Liver (tissue), 9 donors: ENCODE measurements around the gene MRRF. TPM values are rescaled to one million over a fixed set of nuclear protein-coding genes. Genes with fewer than 3 reads are reported as not detected.

Experiments
- DNase-seq: peaks from one replicate; pipeline ENCODE4 v3.0.0-alpha.2; 2017; ENCODE audit warnings: low spot score
- H3K27ac ChIP-seq, 2 donors: one replicate each; pipeline ENCODE4 v1.7.0; 2013; ENCODE audit warnings: inconsistent platforms in 2 of 2, low read length in 2 of 2, control low read depth in 1 of 2, low read depth in 1 of 2, mild to moderate bottlenecking in 1 of 2
- H3K27me3 ChIP-seq, 4 donors: one replicate each; pipeline versions ENCODE4 v1.6.1 to v1.7.0; 2013; ENCODE audit warnings: low read length in 3 of 4, inconsistent platforms in 1 of 4, mild to moderate bottlenecking in 1 of 4, moderate library complexity in 1 of 4; ENCODE audit not compliant: control insufficient read depth in 4 of 4, insufficient read depth in 4 of 4
- H3K36me3 ChIP-seq, 4 donors: one replicate each; pipeline versions ENCODE4 v1.6.1 to v1.7.0; 2013; ENCODE audit warnings: low read length in 3 of 4, mild to moderate bottlenecking in 3 of 4, low read depth in 1 of 4, moderate library complexity in 1 of 4; ENCODE audit not compliant: control insufficient read depth in 4 of 4, insufficient read depth in 3 of 4
- H3K4me1 ChIP-seq, 4 donors: one replicate each; pipeline versions ENCODE4 v1.6.1 to v1.7.0; 2013; ENCODE audit warnings: low read length in 3 of 4, mild to moderate bottlenecking in 3 of 4, moderate library complexity in 1 of 4; ENCODE audit not compliant: control insufficient read depth in 4 of 4, insufficient read depth in 4 of 4
- H3K4me3 ChIP-seq, 3 donors: one replicate each; pipeline versions ENCODE4 v1.6.1 to v1.7.0; 2013; ENCODE audit warnings: low read length in 3 of 3, control low read depth in 1 of 3, low read depth in 1 of 3, mild to moderate bottlenecking in 1 of 3
- H3K9ac ChIP-seq, 2 donors: one replicate each; pipeline ENCODE4 v1.7.0; 2013; ENCODE audit warnings: low read length in 2 of 2, mild to moderate bottlenecking in 2 of 2, moderate library complexity in 2 of 2, control low read depth in 1 of 2, low read depth in 1 of 2
- H3K9me3 ChIP-seq, 4 donors: one replicate each; pipeline versions ENCODE4 v1.6.1 to v1.7.0; 2013; ENCODE audit warnings: low read length in 3 of 4; ENCODE audit not compliant: control insufficient read depth in 4 of 4
- ATF3 ChIP-seq: IDR thresholded peaks from 2 replicates; pipeline ENCODE4 v1.6.1; 2016; ENCODE audit warnings: antibody characterized with exemption
- CTCF ChIP-seq: fragments of 150-350 bp; IDR thresholded peaks from 2 replicates; pipeline ENCODE4 v1.5.1; 2017; ENCODE audit warnings: improper control_type of control experiment, low read depth, low read length; ENCODE audit not compliant: missing input control
- EGR1 ChIP-seq, 2 donors: IDR thresholded peaks; 2 replicates each; pipeline ENCODE4 v1.6.1; 2016 to 2018; ENCODE audit warnings: antibody characterized with exemption in 2 of 2, low read depth in 2 of 2
- FOXA1 ChIP-seq: IDR thresholded peaks from 2 replicates; pipeline ENCODE4 v1.6.1; 2016; ENCODE audit warnings: antibody characterized with exemption
- FOXA2 ChIP-seq: IDR thresholded peaks from 2 replicates; pipeline ENCODE4 v1.6.1; 2016; ENCODE audit warnings: antibody characterized with exemption
- GABPA ChIP-seq, 2 donors: IDR thresholded peaks in 1 of 2; conservative IDR thresholded peaks in 1 of 2; 2 replicates each; pipeline ENCODE4 v1.6.1; 2016; ENCODE audit warnings: antibody characterized with exemption in 2 of 2, mild to moderate bottlenecking in 1 of 2, moderate library complexity in 1 of 2
- HNF4A ChIP-seq, 2 donors: conservative IDR thresholded peaks; 2 replicates each; pipeline ENCODE4 v1.6.1; 2016; ENCODE audit warnings: antibody characterized with exemption in 2 of 2, mild to moderate bottlenecking in 2 of 2
- HNF4G ChIP-seq: IDR thresholded peaks from 2 replicates; pipeline ENCODE4 v1.6.1; 2016; ENCODE audit warnings: antibody characterized with exemption
- JUND ChIP-seq, 2 donors: IDR thresholded peaks; 2 replicates each; pipeline ENCODE4 v1.6.1; 2016; ENCODE audit warnings: antibody characterized with exemption in 2 of 2
- MAX ChIP-seq: IDR thresholded peaks from 2 replicates; pipeline ENCODE4 v1.6.1; 2016; ENCODE audit warnings: antibody characterized with exemption
- NR2F2 ChIP-seq: IDR thresholded peaks from 2 replicates; pipeline ENCODE4 v1.6.1; 2016; ENCODE audit warnings: antibody characterized with exemption
- RAD21 ChIP-seq, 2 donors: IDR thresholded peaks; 2 replicates each; pipeline ENCODE4 v1.6.1; 2016; ENCODE audit warnings: antibody characterized with exemption in 2 of 2, mild to moderate bottlenecking in 2 of 2
- REST ChIP-seq: IDR thresholded peaks from 2 replicates; pipeline ENCODE4 v1.6.1; 2016; ENCODE audit warnings: antibody characterized with exemption, mild to moderate bottlenecking
- RXRA ChIP-seq, 2 donors: IDR thresholded peaks; 2 replicates each; pipeline ENCODE4 v1.6.1; 2017 to 2018; ENCODE audit warnings: antibody characterized with exemption in 2 of 2, mild to moderate bottlenecking in 1 of 2
- SP1 ChIP-seq: IDR thresholded peaks from 2 replicates; pipeline ENCODE4 v1.6.1; 2018; ENCODE audit warnings: antibody characterized with exemption, mild to moderate bottlenecking
- YY1 ChIP-seq: IDR thresholded peaks from 2 replicates; pipeline ENCODE4 v1.6.1; 2016; ENCODE audit warnings: antibody characterized with exemption, mild to moderate bottlenecking
- ZBTB33 ChIP-seq: IDR thresholded peaks from 2 replicates; pipeline ENCODE4 v1.6.1; 2016; ENCODE audit warnings: antibody characterized with exemption
- WGBS: extraction: QIAGEN DNeasy Blood & Tissue Kit; methylation state at CpG from one replicate; pipeline ENCODE4 v1.1.7; 2013; 5-methylcytosine and 5-hydroxymethylcytosine counted together
- polyA plus RNA-seq, 2 donors: library from polyadenylated mRNA; stranded (reverse) in 1 of 2; unstranded in 1 of 2; fragments of 200-250 nt in 1 of 2; fragments of >200 nt in 1 of 2; fragmentation: Nextera tagmentation in 1 of 2; extraction: Ambion mirVana in 1 of 2; gene quantifications; one replicate each; pipeline versions ENCODE4 v1.2.1 to v1.2.3, GENCODE V29; 2013 to 2015
- total RNA-seq, 2 donors: library from RNA; depleted of rRNA; stranded (reverse); fragments of >200 nt; gene quantifications; one replicate each; pipeline ENCODE4 v1.2.3, GENCODE V29; 2014
- donor health status: healthy.
- donor health status: healthy.
- donor health status: healthy.
- donor health status: healthy.
- donor health status: healthy.

Gene MRRF
- total and polyA plus RNA-seq, 4 donors, result 15.4 to 30.9 (median 22.3) TPM

GRCh38 chr9:122268041-122268814, 3.5 kb downstream of the MRRF start:
- WGBS, result 83% methylated on average over 6 of the region's 6 CpGs
- Histone ChIP-seq H3K4me1 (peaks cover 2 to 21% (median 15%) of the 10 kb centered on the region in 4 donors), H3K27ac (no peak overlapping the region), H3K9ac (no peak overlapping the region), H3K36me3 (peaks cover 0 to 18% (median 8%) of the 10 kb centered on the region in 4 donors), H3K27me3 (no peaks in the 10 kb centered on the region), H3K9me3 (no peaks in the 10 kb centered on the region), H3K4me3 (no peak overlapping the region)
- no peak for DNase-seq
- TF ChIP-seq JUND (IDR thresholded peaks at IDR 0.05), result no peak
- TF ChIP-seq REST, result no peak
- TF ChIP-seq NR2F2, result no peak
- TF ChIP-seq MAX, result no peak
- no peak for TF ChIP-seq HNF4G
- TF ChIP-seq ATF3, result no peak
- TF ChIP-seq HNF4A (conservative IDR thresholded peaks at IDR 0.05), result no peak
- no peak for TF ChIP-seq FOXA1
- no peak for TF ChIP-seq RXRA (IDR thresholded peaks at IDR 0.05)
- no peak for TF ChIP-seq SP1
- TF ChIP-seq GABPA (IDR thresholded peaks at IDR 0.05 in 1 of 2, conservative IDR thresholded peaks at IDR 0.05 in 1 of 2), result no peak
- no peak for TF ChIP-seq CTCF
- TF ChIP-seq YY1, result no peak
- no peak for TF ChIP-seq FOXA2
- TF ChIP-seq ZBTB33, result no peak
- TF ChIP-seq RAD21 (IDR thresholded peaks at IDR 0.05), result no peak
- TF ChIP-seq EGR1 (IDR thresholded peaks at IDR 0.05; ENCODE audit: low read depth in 2 of 2), result no peak
